AG10803 (cell line): Measurements from ENCODE around the gene PCCA.
"Not testable (repeated sequence)": the region's sequence is repeated elsewhere in the genome, so short reads cannot be mapped to it uniquely, and the experiment has no call there.

Experiments
- DNase-seq: peaks from one replicate; pipeline ENCODE4 v3.0.0; 2010; ENCODE audit warnings: low read depth
- H3K4me3 ChIP-seq: 2 replicates; pipeline ENCODE4 v1.5.1; 2011; ENCODE audit warnings: mild to moderate bottlenecking, low read length, control low read depth
- CTCF ChIP-seq: conservative IDR thresholded peaks from 2 replicates; pipeline ENCODE4 v1.5.1; 2011; ENCODE audit warnings: mild to moderate bottlenecking, low read length, control low read depth, inconsistent platforms

Gene PCCA

GRCh38 chr13:100098445-100099116 is 9.7 kb downstream of the PCCA start:
- no peak overlapping the region for H3K4me3 ChIP-seq
- DNase-seq: no peak
- no peak for TF ChIP-seq CTCF

- not testable (repeated sequence) for DNase-seq
These were observed 10.2 kb downstream of the PCCA start for GRCh38 chr13:100099117-100099445.

GRCh38 chr13:100100115-100100879 is 11.4 kb downstream of the PCCA start:
- TF ChIP-seq CTCF: no peak
- DNase-seq: peak; percentile 57
- H3K4me3 ChIP-seq: no peak overlapping the region

More at GRCh38 chr13:100099117-100099445, 10.2 kb downstream of the PCCA start:
- H3K4me3 ChIP-seq: not testable (repeated sequence)

- no peak for TF ChIP-seq CTCF
- H3K4me3 ChIP-seq: no peak overlapping the region
- no peak for DNase-seq
These were observed 13.1 kb downstream of the PCCA start for GRCh38 chr13:100102042-100102441.

- no peak for TF ChIP-seq CTCF
- H3K4me3 ChIP-seq: no peak overlapping the region
- DNase-seq: no peak
These were observed 17.1 kb downstream of the PCCA start for GRCh38 chr13:100106005-100106404.

GRCh38 chr13:100106705-100107104 is 17.8 kb downstream of the PCCA start:
- no peak for DNase-seq
- no peak overlapping the region for H3K4me3 ChIP-seq
- TF ChIP-seq CTCF: no peak

GRCh38 chr13:100108913-100109507 is 20.1 kb downstream of the PCCA start:
- peak; percentile 7 for DNase-seq
- TF ChIP-seq CTCF: no peak

More at GRCh38 chr13:100108913-100109507, 20.1 kb downstream of the PCCA start:
- no peak overlapping the region for H3K4me3 ChIP-seq
